Parathyroid adenoma (tissue), 2 donors: Measurements from ENCODE around the gene ERVK3-1.

Source experiments
- H2AFZ ChIP-seq: fragments of 300-600 bp; sonication (generic); one replicate; pipeline ENCODE4 v1.7.0; 2017; ENCODE audit warnings: antibody characterized with exemption, mild to moderate bottlenecking
- H3K27ac ChIP-seq: fragments of 300-600 bp; sonication (generic); one replicate; pipeline ENCODE4 v1.7.0; 2017
- H3K27me3 ChIP-seq: fragments of 300-600 bp; sonication (generic); one replicate; pipeline ENCODE4 v1.7.0; 2017; ENCODE audit warnings: low read length; ENCODE audit not compliant: control insufficient read depth, insufficient read depth
- H3K36me3 ChIP-seq: fragments of 300-600 bp; sonication (generic); one replicate; pipeline ENCODE4 v1.7.0; 2017; ENCODE audit warnings: low read length; ENCODE audit not compliant: control insufficient read depth, insufficient read depth
- H3K4me1 ChIP-seq: fragments of 300-600 bp; sonication (generic); one replicate; pipeline ENCODE4 v1.7.0; 2017; ENCODE audit warnings: control low read depth
- H3K4me2 ChIP-seq: fragments of 300-600 bp; sonication (generic); one replicate; pipeline ENCODE4 v1.7.0; 2017; ENCODE audit warnings: low read length
- H3K4me3 ChIP-seq: fragments of 300-600 bp; sonication (generic); one replicate; pipeline ENCODE4 v1.7.0; 2017; ENCODE audit warnings: low read depth, low read length
- H3K79me2 ChIP-seq: fragments of 300-600 bp; sonication (generic); one replicate; pipeline ENCODE4 v1.7.0; 2017; ENCODE audit warnings: control low read depth
- H3K9ac ChIP-seq: fragments of 300-600 bp; sonication (generic); one replicate; pipeline ENCODE4 v1.7.0; 2017; ENCODE audit warnings: mild to moderate bottlenecking
- H3K9me3 ChIP-seq: fragments of 300-600 bp; sonication (generic); one replicate; pipeline ENCODE4 v1.7.0; 2017; ENCODE audit warnings: low read length; ENCODE audit not compliant: control insufficient read depth
- CTCF ChIP-seq: fragments of 300-600 bp; sonication (generic); IDR thresholded peaks from one replicate; pipeline ENCODE4 v1.7.0; 2017; ENCODE audit warnings: antibody characterized with exemption, mild to moderate bottlenecking
- donor health status: primary hyperparathyroidism.

ERVK3-1 gene

GRCh38 chr19:58328999-58329398 is 23.8 kb downstream of the ERVK3-1 start:
- H3K27me3 ChIP-seq: no peaks in the 10 kb centered on the region
- H3K36me3 ChIP-seq: no peaks in the 10 kb centered on the region
- H3K4me3 ChIP-seq: no peak overlapping the region
- no peak overlapping the region for H2AFZ ChIP-seq
- peaks cover 35% of the 10 kb centered on the region for H3K79me2 ChIP-seq
- no peak for TF ChIP-seq CTCF
- peaks cover 3% of the 10 kb centered on the region for H3K4me1 ChIP-seq
- no peak overlapping the region for H3K27ac ChIP-seq
- no peak overlapping the region for H3K4me2 ChIP-seq
- no peak overlapping the region for H3K9ac ChIP-seq
- H3K9me3 ChIP-seq: no peaks in the 10 kb centered on the region

- no peak overlapping the region for H3K27ac ChIP-seq
- H3K9me3 ChIP-seq: no peaks in the 10 kb centered on the region
- no peak overlapping the region for H3K4me2 ChIP-seq
- peaks cover 3% of the 10 kb centered on the region for H3K4me1 ChIP-seq
- no peaks in the 10 kb centered on the region for H3K36me3 ChIP-seq
- no peak overlapping the region for H3K9ac ChIP-seq
- H3K27me3 ChIP-seq: no peaks in the 10 kb centered on the region
- peaks cover 26% of the 10 kb centered on the region for H3K79me2 ChIP-seq
- no peak for TF ChIP-seq CTCF
- no peak overlapping the region for H3K4me3 ChIP-seq
- H2AFZ ChIP-seq: no peak overlapping the region
Observed at GRCh38 chr19:58330458-58330857, 25.3 kb downstream of the ERVK3-1 start.

GRCh38 chr19:58332697-58333096 is 27.5 kb downstream of the ERVK3-1 start:
- H3K9ac ChIP-seq: no peak overlapping the region
- H2AFZ ChIP-seq: no peak overlapping the region
- H3K36me3 ChIP-seq: no peaks in the 10 kb centered on the region
- no peaks in the 10 kb centered on the region for H3K27me3 ChIP-seq
- peaks cover 23% of the 10 kb centered on the region for H3K79me2 ChIP-seq
- H3K9me3 ChIP-seq: no peaks in the 10 kb centered on the region
- no peak overlapping the region for H3K4me2 ChIP-seq
- no peak overlapping the region for H3K4me3 ChIP-seq
- H3K27ac ChIP-seq: no peak overlapping the region
- no peaks in the 10 kb centered on the region for H3K4me1 ChIP-seq
- TF ChIP-seq CTCF: no peak

- Histone ChIP-seq H3K4me1 (no peaks in the 10 kb centered on the region), H2AFZ (no peak overlapping the region), H3K27ac (no peak overlapping the region), H3K4me3 (no peak overlapping the region), H3K36me3 (no peaks in the 10 kb centered on the region), H3K27me3 (no peaks in the 10 kb centered on the region), H3K79me2 (peaks cover 19% of the 10 kb centered on the region), H3K9ac (no peak overlapping the region), H3K4me2 (no peak overlapping the region), H3K9me3 (no peaks in the 10 kb centered on the region)
- no peak for TF ChIP-seq CTCF
Observed at GRCh38 chr19:58334691-58335249, 29.6 kb downstream of the ERVK3-1 start.

GRCh38 chr19:58335630-58336029 is 30.5 kb downstream of the ERVK3-1 start:
- TF ChIP-seq CTCF: no peak
- no peaks in the 10 kb centered on the region for H3K9me3 ChIP-seq
- H3K36me3 ChIP-seq: no peaks in the 10 kb centered on the region
- no peak overlapping the region for H3K27ac ChIP-seq
- no peak overlapping the region for H2AFZ ChIP-seq
- no peak overlapping the region for H3K4me3 ChIP-seq
- H3K4me1 ChIP-seq: no peaks in the 10 kb centered on the region
- H3K27me3 ChIP-seq: no peaks in the 10 kb centered on the region
- H3K9ac ChIP-seq: no peak overlapping the region
- peaks cover 16% of the 10 kb centered on the region for H3K79me2 ChIP-seq
- no peak overlapping the region for H3K4me2 ChIP-seq
